Adrenal gland (tissue), 12 donors: ENCODE results near the gene FRMPD3. TPM values are rescaled to one million over a fixed set of nuclear protein-coding genes. Genes with fewer than 3 reads are reported as not detected.

Experiments
- DNase-seq, 7 donors: peaks; one replicate each; pipeline ENCODE4 v3.0.0-alpha.2; 2019 to 2020
- H3K27ac ChIP-seq, 5 donors: fragments of 200-600 bp; sonication (generic) in 4 of 5; 1 replicate in 3 of 5; 2 replicates in 2 of 5; pipeline versions ENCODE4 v1.5.1 to v1.8.0; 2016 to 2020; ENCODE audit warnings: mild to moderate bottlenecking in 1 of 5
- H3K27me3 ChIP-seq: fragments of 200-600 bp; 2 replicates; pipeline ENCODE4 v1.8.0; 2021
- H3K36me3 ChIP-seq, 2 donors: fragments of 200-600 bp; replicated peaks in 1 of 2; 1 replicate in 1 of 2; 2 replicates in 1 of 2; pipeline versions ENCODE4 v1.5.1 to v1.8.0; 2018 to 2022
- H3K4me1 ChIP-seq, 2 donors: fragments of 200-600 bp; replicated peaks in 1 of 2; 1 replicate in 1 of 2; 2 replicates in 1 of 2; pipeline versions ENCODE4 v1.5.1 to v1.8.0; 2018 to 2021
- H3K4me3 ChIP-seq, 4 donors: fragments of 200-600 bp; sonication (generic) in 3 of 4; one replicate each; pipeline ENCODE4 v1.5.1; 2016 to 2018
- H3K9me3 ChIP-seq, 3 donors: fragments of 200-600 bp; sonication (generic) in 1 of 3; replicated peaks in 1 of 3; 1 replicate in 2 of 3; 2 replicates in 1 of 3; pipeline versions ENCODE4 v1.5.1 to v1.8.0; 2016 to 2021
- POLR2A ChIP-seq, 2 donors: fragments of 450-650 bp; IDR thresholded peaks; one replicate each; pipeline ENCODE4 v1.6.1; 2017; ENCODE audit warnings: antibody characterized with exemption in 2 of 2, mild to moderate bottlenecking in 2 of 2, moderate library complexity in 1 of 2
- WGBS, 4 donors: extraction: QIAGEN DNeasy Blood & Tissue Kit in 2 of 4; methylation state at CpG; one replicate each; pipeline versions ENCODE4 v1.1.5 to v1.1.7; 2013 to 2017; 5-methylcytosine and 5-hydroxymethylcytosine counted together
- intact Hi-C, 2 donors: fragments of 100-400 bp; cut with DNase I; formaldehyde crosslinking; loops; one replicate each; pipeline versions ENCODE4 v1.14.1 to v1.15.0; 2022 to 2023
- polyA plus RNA-seq, 3 donors: library from polyadenylated mRNA; stranded (reverse); fragments of 200-250 nt in 2 of 3; fragments of 350-450 nt in 1 of 3; fragmentation: Illumina TruSeq in 1 of 3; extraction: RNeasy Lipid Tissue Mini Kit (QIAGEN cat#74804) in 1 of 3; gene quantifications; one replicate each; pipeline ENCODE4 v1.2.3, GENCODE V29; 2013 to 2014
- total RNA-seq, 9 donors: library from RNA; depleted of rRNA in 4 of 9; stranded (reverse); fragments of >200 nt in 4 of 9; fragments of 120-200 nt in 1 of 9; fragmentation: NEBNext Ultra II Directional in 1 of 9; extraction: Animal tissue kit (Norgen Biotek cat#: 25700) in 1 of 9; gene quantifications; one replicate each; pipeline versions ENCODE4 v1.1.0 to v1.2.4, GENCODE V29; 2013 to 2023
- TF ChIP-seq, protein P1 (sequence below), 6 experiments: fragments of 450-650 bp in 4 of 6; fragments of 200-600 bp in 2 of 6; sonication (generic) in 1 of 6; IDR thresholded peaks; 1 replicate in 5 of 6; 2 replicates in 1 of 6; pipeline versions ENCODE4 v1.5.1 to v1.8.0; 2016 to 2021; ENCODE audit warnings: antibody characterized with exemption in 6 of 6, mild to moderate bottlenecking in 2 of 6, moderate library complexity in 1 of 6
- donor health status: healthy with polysubstance abuse.
- donor health status: Bipolar disorder and iron deficiency.
- donor health status: DM: yes; HTN: yes; CAD: no.
- donor health status: DM: no; HTN: no; CAD: no.
- donor health status: DM: no; HTN: no; CAD: no.
- donor health status: DM: yes; HTN: yes; CAD: no.

FRMPD3 gene
- total and polyA plus RNA-seq, 12 donors, result 0.03 to 0.69 (median 0.22) TPM; not detected in 4

DNA sequence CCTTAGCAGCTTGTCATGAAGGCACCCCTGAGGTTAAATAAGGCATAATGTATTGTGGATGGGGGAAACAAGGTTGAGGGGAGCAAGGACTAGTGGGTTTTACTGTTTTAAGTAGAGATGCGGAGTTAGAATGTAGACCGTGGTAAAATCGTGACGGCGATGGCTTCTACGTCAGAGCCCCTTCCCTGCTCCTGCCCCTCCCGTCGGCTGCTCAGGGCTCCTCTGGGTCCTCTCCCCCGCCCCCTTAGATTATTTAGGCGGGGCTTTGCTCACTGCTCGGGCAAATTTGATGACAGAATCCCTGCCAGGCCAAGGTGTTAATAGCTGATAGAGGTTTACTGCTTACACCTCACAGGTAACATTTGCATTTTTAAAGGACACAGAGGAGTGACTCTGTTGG is 2.3 kb downstream of the FRMPD3 start:
- WGBS, 4 donors, result 21 to 70% (median 57%) methylated on average over 2 to 11 of the region's 11 CpGs
- H3K4me1 ChIP-seq, result no peaks in the 10 kb centered on the region
- no peak for TF ChIP-seq POLR2A (IDR thresholded peaks at IDR 0.05)
- TF ChIP-seq, protein P1, sequence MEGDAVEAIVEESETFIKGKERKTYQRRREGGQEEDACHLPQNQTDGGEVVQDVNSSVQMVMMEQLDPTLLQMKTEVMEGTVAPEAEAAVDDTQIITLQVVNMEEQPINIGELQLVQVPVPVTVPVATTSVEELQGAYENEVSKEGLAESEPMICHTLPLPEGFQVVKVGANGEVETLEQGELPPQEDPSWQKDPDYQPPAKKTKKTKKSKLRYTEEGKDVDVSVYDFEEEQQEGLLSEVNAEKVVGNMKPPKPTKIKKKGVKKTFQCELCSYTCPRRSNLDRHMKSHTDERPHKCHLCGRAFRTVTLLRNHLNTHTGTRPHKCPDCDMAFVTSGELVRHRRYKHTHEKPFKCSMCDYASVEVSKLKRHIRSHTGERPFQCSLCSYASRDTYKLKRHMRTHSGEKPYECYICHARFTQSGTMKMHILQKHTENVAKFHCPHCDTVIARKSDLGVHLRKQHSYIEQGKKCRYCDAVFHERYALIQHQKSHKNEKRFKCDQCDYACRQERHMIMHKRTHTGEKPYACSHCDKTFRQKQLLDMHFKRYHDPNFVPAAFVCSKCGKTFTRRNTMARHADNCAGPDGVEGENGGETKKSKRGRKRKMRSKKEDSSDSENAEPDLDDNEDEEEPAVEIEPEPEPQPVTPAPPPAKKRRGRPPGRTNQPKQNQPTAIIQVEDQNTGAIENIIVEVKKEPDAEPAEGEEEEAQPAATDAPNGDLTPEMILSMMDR (IDR thresholded peaks at IDR 0.05), result no peak
- H3K9me3 ChIP-seq, result no peaks in the 10 kb centered on the region
- H3K4me3 ChIP-seq, result no peak overlapping the region
- H3K27ac ChIP-seq, result no peak overlapping the region
- no peak for DNase-seq
- H3K27me3 ChIP-seq, result peaks cover 63% of the 10 kb centered on the region
- H3K36me3 ChIP-seq, result no peaks in the 10 kb centered on the region
- intact Hi-C loops, result no loop called here

DNA sequence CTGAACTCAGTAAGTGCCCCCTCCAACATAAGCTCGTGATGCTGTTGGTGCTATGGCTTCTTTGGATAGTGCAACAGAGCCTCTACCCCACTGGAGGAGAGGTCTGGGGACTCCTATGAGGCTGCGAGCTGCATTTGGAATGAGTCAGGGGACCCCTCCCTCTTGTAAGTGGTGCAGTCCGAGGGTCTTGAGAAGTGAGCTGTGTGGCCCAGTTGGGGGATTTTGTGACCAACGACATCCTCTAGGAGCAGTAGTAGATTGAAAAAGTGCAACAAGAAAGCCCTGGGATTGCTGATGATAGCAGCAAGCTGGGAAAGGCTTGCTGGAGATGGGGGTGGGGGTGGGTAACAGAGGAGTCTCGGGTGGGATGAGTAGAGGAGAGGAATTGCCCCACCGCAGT is 3.1 kb downstream of the FRMPD3 start:
- H3K27me3 ChIP-seq, result peaks cover 61% of the 10 kb centered on the region
- WGBS, 4 donors, result 42 to 56% (median 47%) methylated on average over 5 to 6 of the region's 6 CpGs
- no peak overlapping the region for H3K4me3 ChIP-seq
- no peak for TF ChIP-seq POLR2A (IDR thresholded peaks at IDR 0.05)
- TF ChIP-seq, protein P1 (IDR thresholded peaks at IDR 0.05), result no peak
- DNase-seq, result no peak
- intact Hi-C loops, result no loop called here
- no peak overlapping the region for H3K27ac ChIP-seq
- H3K9me3 ChIP-seq, result no peaks in the 10 kb centered on the region
- no peaks in the 10 kb centered on the region for H3K36me3 ChIP-seq
- no peaks in the 10 kb centered on the region for H3K4me1 ChIP-seq

DNA sequence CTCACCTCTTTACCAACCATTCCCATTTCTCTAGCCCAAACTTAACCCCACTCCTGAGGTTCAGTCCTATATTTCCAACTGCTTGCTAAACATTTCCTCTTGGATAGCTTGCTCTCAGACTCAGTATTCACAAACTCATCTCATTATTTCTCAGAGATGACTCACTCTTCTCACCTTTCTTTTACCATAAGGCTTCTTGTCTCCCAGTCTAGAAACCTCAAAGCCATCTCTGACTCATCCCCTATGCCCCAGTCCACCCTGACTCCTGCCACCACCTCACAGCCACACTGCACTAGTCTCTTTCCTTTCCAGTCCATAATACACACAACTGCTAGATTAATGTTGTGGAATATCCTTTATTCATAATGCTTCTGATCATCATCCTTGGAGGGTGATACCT is 4.8 kb downstream of the FRMPD3 start:
- Histone ChIP-seq H3K27me3 (peaks cover 48% of the 10 kb centered on the region), H3K4me1 (no peaks in the 10 kb centered on the region), H3K9me3 (no peaks in the 10 kb centered on the region), H3K27ac (no peak overlapping the region), H3K4me3 (no peak overlapping the region), H3K36me3 (no peaks in the 10 kb centered on the region)
- TF ChIP-seq, protein P1 (IDR thresholded peaks at IDR 0.05), result no peak
- TF ChIP-seq POLR2A (IDR thresholded peaks at IDR 0.05), result no peak
- DNase-seq, result no peak
- intact Hi-C loops, result no loop called here

DNA sequence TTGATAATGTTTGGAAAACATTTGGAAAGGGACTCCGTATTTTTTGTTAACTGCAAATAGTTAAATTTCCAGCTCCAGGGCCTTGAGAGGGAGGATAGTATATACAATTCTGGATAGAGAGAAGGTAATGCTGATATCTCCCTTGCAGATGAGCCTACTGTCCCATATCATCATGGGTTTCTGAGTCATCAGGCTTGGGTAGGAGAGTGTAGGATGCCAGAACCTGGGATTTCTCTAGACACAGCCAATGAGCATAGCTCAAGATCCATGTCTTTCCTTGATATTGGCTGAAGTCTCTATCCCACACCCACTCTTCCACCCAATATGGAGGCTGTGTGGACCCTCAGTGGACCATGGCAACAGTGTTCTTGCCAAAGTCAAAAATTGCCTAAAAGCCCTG is 7.8 kb downstream of the FRMPD3 start:
- Histone ChIP-seq H3K27ac (no peak overlapping the region), H3K4me3 (no peak overlapping the region), H3K9me3 (no peaks in the 10 kb centered on the region), H3K36me3 (no peaks in the 10 kb centered on the region), H3K4me1 (no peaks in the 10 kb centered on the region), H3K27me3 (peaks cover 35% of the 10 kb centered on the region)
- intact Hi-C loops, result no loop called here
- no peak for DNase-seq
- WGBS, 4 donors, result 82 to 89% (median 86%) methylated on average over 1 of the region's 1 CpG
- TF ChIP-seq, protein P1 (IDR thresholded peaks at IDR 0.05), result no peak
- no peak for TF ChIP-seq POLR2A (IDR thresholded peaks at IDR 0.05)
